GM18502 (cell line): ENCODE data around the gene LXN.

Source experiments
- ATAC-seq: cut with Tn5 transposase; IDR thresholded peaks from one replicate; pipeline ENCODE4 v1.9.1; 2021; ENCODE audit warnings: mild to moderate bottlenecking; ENCODE audit not compliant: unreplicated experiment, poor library complexity

Gene LXN

DNA sequence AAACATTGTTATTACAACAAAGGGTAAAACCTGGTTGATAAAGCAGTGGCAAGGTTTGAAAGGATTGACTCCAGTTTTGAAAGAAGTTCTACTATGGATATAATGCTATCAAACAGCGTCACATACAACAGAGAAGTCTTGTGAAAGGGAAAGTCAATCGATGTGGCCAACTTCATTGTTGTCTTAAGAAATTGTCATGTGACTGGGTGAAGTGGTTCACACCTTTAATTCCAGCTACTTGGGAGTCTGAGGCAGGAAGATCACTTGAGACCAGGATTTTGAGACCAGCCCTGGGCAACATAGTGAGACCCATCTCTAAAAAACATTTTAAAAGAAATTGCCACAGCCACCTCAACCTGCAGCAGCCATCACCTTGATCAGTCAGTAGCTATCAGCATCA is 6.2 kb upstream of the LXN start:
- ATAC-seq = no peak

DNA sequence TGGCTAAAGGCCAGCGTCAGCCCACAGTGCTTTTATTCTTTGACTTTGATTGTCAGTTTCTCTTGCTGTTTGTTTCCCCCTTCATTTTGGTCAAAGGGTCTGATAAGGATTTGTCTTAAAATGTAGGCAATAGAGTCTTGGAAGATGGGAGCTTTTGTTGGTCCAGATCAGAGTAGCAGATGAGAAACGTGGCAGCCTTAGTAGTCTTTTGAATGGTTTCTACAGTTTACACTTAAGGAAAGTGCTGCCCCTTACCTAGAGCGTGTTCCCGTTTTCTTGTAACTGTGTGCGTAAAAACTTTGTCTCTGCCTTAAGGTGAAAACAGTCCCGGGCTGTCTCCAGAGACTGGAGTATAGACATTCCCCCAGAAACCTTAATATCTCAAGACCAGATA is 630 bp downstream of the LXN start:
- peak; percentile 1 for ATAC-seq

DNA sequence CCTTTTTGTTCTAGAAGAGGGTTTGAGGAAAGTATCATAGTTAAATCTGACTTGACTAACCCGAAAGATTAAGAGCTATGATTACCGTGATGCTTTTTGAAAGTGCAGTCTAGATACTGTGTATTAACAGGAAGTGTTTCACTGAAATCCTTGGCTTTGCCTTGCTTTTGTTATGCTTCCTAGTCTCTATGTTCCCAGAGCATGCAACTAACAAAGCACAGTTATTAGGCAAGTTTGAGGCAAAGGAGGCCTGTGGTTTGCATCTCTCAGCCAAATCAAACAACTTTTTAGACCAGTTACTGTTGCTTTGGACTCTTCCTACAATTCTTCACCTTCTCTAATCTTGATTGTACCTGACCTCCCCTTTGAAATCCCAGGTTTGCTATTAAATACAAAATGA is 3.9 kb downstream of the LXN start:
- ATAC-seq = no peak

DNA sequence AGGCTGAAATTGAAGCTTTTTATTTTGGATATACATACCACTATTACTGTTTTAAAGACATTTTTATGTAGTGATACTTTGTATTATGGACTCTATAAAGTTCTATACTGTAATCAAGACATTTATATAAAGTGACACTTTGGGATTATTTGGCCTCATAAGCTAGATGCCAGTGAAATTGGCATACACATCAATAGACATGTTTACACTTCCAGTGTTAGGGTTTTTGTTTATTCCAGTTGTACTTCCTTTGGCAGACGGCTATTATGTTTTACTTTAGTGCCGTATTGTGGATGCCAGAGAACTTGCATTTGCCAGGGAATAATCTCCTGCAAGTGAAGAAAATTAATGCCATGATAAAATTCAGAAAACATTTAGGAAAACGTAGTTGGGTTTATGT is 6.0 kb downstream of the LXN start:
- ATAC-seq = no peak

DNA sequence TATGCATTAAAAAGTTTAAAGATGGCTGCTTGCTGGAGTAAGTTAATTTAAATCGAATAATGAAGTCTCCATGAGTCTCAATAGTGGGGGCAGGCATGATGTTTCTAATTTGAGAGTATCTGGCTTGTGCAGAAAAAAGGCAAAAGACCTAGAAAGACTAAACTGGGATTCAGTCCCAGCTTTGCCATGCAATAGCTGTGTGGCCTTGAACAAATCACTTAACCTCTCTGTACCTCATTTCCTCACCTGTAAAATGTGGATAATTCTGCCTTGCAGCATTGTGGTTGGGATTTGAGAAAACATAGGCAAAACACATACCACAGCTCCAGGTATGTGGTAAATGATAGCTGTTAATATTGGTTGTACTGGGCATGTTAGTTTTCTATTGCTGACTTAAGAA is 8.6 kb downstream of the LXN start:
- no peak for ATAC-seq

DNA sequence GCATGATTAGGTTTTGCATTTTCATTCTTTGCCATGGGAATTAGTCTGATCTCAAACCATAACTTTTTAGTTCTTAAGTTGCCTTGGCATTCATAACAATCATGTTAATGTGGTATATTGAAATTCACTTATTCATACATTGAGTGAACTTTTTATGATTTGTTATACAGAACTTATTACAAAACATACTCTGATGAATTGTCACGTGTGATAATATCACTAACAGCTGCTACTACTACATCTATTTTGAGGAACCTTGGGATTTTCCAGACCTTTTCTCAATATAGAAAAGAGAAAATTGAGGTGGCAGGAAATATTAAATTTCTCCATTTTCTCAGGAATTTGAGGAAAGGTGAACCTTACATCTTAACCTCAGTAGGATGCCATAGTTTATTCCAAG is 9.2 kb downstream of the LXN start:
- no peak for ATAC-seq

DNA sequence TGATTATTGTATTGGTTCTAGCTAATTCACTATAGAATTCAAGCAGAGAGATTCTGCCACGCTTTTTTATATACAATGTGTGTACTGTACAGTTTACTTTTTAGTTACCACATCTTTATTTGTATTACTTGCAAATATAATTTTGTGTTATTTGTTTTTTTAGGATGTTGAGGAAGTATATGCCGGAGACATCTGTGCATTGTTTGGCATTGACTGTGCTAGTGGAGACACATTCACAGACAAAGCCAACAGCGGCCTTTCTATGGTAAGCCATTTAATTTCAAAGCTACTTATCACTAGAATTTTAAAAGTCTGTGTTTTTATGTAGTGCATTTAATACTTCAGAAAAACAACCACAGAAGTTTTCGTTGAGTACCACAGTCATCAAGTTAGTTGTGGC is 11.7 kb downstream of the LXN start:
- no peak for ATAC-seq

DNA sequence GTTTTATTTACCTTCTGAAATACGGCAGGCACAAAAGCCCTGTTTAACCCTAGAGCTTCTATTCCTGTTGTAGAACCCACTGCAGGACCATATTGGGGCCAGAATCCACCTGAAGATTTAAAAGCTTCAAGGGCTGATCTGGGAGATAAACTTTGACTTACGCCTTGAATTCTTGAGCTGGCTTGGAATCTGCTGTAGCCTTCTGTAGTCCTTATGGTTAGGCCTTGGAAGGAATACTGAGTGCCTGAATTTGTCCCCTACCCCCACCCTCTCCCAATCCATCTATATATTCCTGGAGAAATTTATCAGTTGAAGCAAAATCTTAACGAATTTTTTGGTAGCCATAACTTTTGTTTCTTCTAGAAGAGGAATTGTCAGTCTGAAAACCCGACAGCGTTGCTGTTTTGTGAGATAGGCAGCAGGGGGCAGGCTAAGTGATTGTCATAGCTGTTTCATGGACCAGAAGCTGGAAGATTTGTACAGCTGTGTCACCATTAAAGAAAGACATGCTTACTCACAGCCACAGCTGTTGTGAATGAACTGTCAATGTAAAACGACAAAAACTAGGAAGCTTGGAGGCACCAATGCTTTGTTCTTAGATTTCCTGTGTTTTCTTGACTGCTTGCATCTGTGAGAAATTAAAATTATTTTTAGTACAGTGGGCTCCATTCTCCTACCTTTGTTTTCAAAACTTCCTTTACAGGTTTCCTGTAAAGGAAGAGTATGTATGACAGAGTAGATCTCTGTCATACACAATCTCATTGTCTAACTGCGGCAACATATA is 12.8 kb downstream of the LXN start:
- peak; percentile 93 for ATAC-seq

DNA sequence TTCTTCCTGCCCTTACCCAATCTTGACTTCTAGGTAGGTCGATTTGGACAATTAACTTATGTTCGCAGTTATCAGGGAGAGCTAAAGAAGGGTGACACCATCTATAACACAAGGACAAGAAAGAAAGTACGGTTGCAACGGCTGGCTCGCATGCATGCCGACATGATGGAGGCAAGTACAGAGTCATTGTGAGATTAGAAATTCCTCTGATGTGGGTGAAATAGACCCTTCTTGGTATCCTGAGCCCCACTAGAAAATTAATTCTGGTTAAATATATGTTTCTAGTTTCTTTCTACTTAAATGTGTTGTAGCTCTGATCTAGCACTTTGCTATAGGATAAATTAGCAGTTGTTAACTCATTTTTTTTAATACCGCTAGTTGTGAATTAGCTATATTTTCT is 13.6 kb downstream of the LXN start:
- no peak for ATAC-seq

DNA sequence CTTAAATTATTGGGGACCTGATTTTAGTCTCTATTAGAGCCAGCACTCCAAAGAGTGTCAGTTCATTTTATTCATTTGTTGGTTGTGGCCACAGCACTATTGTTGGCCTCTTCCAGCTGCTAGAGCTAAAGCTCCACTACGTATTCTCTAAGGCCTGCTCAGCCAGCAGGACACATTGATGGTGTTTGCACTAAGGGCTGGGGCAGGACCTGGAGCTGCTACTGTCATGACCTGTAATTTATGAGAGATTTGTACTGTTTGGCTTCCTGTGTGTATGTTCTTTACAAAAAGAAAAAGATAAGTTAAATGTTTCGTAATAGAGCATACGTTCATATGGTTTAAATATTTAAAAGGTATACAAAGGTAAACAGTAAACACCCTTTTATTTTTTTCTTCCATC is 20.0 kb downstream of the LXN start:
- ATAC-seq = no peak

DNA sequence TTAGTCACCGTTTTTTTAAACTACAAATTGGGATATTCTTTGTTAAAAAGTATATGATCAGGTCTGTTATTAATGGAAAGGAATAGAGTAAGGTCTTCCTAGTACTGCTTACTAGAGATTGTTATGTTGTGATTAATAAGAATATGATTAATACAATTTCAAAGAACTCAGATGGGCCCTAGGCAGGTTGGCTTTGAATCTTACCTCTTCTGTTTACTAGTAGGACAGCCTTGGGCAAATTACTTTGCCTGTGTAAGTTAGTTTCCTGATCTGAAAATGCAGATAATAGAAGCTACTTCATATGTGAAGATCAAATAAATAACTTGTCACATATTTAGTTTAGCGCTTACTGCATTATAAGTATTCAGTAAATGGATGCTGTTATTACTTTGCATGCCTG is 21.3 kb downstream of the LXN start:
- ATAC-seq = no peak

DNA sequence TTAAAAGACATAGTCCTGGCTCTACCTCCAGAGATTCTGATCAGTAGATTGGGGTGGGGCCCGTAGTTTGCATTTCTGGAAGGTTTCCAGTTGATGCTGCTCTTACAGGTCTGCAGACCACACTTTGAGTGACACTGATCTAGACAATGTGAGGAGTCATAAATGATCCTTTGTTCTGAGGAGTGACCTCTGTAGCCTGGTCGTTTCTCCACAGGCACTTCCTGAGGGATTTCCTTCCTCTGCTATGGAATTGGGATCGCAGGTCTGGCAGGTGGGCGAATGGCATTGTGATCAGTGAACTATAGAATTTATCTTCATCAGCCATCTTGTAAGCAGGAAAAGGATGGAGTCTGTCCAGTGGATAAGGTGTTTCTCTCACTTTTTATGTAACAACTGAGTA is 22.7 kb downstream of the LXN start:
- no peak for ATAC-seq

DNA sequence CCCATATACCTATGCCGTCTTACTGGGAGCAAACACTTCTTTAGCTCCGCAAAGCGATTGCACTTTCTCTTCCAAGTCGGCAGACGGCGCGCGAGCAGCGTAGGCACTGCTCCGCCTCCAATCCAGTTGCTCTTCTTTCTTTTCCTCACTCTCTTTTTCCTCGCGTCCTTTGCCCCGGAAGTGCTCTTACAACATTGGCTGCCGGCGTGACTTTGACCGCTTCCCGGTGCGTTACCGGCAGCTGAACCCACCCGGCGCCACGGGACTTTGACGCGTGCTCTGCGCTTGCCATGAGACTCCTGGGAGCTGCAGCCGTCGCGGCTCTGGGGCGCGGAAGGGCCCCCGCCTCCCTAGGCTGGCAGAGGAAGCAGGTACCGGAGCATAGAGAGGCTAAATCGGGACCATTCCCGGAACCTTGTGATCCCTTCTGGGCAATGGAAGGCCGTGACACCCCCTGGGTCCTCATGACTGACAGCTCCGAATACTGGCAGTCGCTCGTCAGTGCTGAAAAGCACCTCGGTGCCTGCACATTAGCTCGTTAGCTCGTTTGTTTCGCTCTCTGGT is 28.0 kb downstream of the LXN start, which contains the start of gene GFM1:
Gene GFM1 (plus strand): TSS at position 183 of the 564 bp plus-strand sequence. CDS start 108 bp downstream, at position 291.
- peak; percentile 98 for ATAC-seq

DNA sequence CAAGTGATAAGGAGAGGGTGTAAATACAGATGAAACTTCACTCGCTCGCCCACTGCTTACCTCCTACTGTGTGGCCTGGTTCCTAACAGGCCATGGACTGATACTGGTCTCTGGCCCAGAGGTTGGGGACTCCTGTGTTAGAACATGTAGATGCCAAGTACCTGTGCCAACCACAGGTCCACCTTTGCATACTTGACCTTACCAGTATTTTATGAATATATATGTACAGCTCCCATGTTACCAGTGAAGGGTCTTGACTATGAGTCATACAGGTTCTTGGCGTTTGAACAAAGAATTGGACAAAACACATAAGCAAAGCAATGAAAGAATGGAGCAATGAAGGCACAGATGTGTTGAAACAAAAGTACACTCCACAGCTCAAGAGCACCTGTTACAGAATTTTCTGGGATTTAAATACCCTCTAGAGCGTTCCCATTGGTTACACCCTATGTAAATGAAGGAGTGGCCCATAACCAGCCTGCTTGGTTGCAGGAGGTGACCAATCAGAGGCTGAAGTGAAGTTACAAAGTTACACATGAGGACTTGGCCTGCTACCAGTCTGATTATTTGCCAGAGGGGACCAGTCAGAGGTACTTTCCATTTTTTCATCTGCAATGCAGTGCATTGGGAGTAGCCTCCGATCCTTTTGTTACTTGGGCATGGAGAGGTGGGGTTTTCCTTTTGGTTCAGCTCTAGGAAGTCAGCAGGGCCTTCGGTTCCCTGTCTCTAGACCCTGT is 29.8 kb downstream of the LXN start:
- no peak for ATAC-seq

DNA sequence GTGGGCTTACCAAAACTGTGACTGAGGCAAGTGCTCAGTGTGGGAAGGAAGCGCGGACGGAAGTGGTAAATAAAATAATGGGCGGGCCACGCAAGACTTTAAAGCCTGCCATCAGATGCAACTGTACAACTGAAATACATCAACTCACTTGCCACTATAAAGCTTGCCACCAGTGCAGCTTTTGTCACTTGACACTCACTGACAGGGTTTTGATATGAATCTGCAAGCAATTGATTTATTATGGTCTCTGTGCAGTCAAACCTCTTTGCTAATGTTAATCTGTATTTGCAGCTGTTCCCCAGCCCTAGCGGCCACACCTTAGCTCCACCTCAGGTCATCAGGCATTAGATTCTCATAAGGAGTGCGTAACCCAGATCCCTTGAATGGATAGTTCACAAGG is 30.4 kb downstream of the LXN start:
- ATAC-seq = no peak

DNA sequence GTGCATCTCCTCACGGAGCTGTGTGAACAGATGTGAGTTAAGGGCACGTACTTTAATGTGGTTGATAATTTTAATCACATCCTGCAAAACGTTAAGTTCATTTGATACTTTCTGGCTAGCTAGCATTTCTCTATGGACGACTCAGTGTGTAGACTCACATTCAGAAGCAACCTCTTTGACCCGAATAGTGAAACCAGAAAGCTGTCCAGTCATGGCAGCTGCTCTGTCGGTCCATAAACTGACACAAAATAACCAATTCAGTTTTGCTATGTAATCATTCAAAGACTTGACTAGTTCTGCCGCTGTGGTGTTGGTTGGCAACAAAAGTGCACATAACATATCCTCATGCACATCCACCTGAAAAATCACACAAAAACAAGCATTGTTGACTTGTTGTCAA is 31.8 kb downstream of the LXN start:
- ATAC-seq = no peak

DNA sequence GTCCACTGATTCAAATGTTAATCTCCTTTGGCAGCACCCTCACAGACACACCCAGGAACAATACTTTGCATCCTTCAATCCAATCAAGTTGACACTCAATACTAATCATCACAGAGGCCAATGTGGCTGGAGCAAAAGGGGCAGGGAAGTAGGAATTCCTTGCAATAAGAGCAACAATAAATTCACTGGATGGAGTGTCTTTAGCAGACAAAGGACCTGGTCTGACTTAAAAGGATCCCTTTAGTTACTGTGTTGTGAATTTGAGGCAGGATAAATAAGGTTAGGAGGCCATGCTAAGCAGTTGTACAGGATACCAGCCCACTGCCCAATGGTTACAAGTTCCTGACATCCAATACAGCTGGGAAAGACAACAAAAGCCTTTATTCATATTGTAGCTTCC is 40.5 kb downstream of the LXN start:
- ATAC-seq = no peak

DNA sequence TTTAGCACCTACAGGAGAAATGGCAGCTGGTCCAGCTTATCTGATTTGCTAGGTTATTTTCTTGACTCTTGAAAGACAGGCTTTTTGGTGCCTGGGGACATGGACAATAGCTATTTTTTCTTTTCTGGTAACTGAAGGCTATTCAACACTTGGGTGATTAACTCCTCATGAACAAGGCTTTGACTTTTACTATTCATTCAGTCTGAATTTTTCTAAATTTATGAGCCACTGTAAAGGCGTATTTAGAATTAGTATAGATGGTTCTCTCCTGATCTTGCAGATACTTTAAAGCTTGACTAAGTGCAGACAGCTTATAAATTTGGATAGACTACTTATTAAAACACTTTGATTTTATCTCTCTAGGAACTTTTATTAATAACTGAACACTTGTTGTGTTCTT is 46.6 kb downstream of the LXN start:
- ATAC-seq = no peak

DNA sequence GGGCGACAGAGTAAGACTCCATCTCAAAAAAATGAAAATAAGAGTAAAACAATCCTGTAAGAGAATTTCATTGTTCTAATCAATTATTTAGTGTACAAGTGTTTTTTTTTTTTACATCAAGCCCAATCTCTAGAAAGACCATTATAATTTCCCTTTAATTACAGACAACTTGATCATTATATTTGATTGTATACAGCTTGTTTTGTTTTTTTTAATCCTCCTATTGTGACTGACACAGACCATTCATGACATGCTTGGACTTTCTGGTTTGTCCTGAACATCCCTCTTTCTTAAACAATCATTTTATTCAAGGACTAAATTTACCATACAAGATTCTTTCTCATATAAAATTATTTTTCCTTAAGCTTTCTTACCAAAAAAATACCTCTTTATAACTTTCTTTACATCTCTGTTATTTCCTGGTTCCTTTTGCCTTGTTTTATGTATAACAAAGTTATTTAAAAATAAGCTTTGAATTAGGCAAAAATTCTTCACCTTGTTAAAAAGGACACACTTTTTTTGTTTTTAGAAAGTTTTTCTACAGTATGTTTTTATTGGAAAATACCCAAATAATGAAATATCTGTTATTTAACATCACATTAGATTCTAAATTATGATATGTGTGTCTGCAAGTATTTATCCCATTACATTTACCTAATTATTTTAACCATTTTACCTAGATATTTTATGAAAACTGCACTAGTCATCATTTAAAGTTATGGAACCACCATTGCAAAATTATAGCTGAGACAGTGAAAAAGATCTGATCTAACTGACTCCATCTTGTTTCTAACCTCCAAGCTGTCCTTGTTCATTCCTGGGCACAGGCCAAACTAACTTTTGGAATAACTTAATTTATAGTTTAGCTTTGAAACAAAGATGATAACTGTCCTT is 54.2 kb downstream of the LXN start:
- ATAC-seq = no peak
